ENCODE results near the gene PRAMEF18.
"Not testable (repeated sequence)": the region's sequence is repeated elsewhere in the genome, so short reads cannot be mapped to it uniquely, and the experiment has no call there.

DNA sequence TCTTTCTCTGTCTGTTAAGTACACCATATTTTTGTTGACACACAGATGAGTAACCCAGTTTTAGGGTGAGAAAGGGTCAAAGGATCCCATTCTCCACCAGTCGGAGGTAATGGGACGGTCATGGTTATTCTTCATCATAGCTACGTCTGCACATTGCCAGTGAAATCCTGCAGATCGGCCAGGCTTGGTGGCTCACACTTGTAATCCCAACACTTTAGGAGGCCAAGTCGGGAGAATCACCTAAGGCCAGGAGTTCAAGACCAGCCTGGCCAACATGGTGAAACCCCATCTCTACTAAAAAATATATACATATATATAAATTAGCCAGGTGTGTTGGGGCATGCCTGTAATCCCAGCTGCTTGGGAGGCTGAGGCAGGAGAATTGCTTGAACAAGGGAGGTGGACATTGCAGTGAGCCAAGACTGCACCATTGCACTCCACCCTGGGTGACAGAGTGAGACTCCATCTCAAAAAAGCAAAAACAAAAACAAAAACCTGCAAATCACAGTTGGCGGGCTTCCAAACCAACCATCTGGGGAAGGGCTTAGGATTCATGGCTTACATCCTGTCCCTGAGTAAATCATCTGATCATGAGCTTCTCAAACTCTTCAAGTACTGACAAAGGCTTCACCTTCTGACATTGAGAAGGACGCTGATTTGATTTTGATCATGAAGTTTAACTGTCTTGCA is 5.3 kb upstream of the PRAMEF18 start:
- TF ChIP-seq, protein P1, sequence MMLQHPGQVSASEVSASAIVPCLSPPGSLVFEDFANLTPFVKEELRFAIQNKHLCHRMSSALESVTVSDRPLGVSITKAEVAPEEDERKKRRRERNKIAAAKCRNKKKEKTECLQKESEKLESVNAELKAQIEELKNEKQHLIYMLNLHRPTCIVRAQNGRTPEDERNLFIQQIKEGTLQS (CRISPR knock-in tag; conservative IDR thresholded peaks at IDR 0.05): not testable (repeated sequence)
- TF ChIP-seq, protein P2, sequence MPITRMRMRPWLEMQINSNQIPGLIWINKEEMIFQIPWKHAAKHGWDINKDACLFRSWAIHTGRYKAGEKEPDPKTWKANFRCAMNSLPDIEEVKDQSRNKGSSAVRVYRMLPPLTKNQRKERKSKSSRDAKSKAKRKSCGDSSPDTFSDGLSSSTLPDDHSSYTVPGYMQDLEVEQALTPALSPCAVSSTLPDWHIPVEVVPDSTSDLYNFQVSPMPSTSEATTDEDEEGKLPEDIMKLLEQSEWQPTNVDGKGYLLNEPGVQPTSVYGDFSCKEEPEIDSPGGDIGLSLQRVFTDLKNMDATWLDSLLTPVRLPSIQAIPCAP (CRISPR knock-in tag; IDR thresholded peaks at IDR 0.05): not testable (repeated sequence)
- not testable (repeated sequence) for TF ChIP-seq FOXK1 (CRISPR knock-in tag; IDR thresholded peaks at IDR 0.05); JUN (CRISPR knock-in tag; IDR thresholded peaks at IDR 0.05); ZNF138 (CRISPR knock-in tag; conservative IDR thresholded peaks at IDR 0.05)
- TF ChIP-seq, protein P3, sequence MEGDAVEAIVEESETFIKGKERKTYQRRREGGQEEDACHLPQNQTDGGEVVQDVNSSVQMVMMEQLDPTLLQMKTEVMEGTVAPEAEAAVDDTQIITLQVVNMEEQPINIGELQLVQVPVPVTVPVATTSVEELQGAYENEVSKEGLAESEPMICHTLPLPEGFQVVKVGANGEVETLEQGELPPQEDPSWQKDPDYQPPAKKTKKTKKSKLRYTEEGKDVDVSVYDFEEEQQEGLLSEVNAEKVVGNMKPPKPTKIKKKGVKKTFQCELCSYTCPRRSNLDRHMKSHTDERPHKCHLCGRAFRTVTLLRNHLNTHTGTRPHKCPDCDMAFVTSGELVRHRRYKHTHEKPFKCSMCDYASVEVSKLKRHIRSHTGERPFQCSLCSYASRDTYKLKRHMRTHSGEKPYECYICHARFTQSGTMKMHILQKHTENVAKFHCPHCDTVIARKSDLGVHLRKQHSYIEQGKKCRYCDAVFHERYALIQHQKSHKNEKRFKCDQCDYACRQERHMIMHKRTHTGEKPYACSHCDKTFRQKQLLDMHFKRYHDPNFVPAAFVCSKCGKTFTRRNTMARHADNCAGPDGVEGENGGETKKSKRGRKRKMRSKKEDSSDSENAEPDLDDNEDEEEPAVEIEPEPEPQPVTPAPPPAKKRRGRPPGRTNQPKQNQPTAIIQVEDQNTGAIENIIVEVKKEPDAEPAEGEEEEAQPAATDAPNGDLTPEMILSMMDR (IDR thresholded peaks at IDR 0.05): not testable (repeated sequence)
- TF ChIP-seq, protein P4, sequence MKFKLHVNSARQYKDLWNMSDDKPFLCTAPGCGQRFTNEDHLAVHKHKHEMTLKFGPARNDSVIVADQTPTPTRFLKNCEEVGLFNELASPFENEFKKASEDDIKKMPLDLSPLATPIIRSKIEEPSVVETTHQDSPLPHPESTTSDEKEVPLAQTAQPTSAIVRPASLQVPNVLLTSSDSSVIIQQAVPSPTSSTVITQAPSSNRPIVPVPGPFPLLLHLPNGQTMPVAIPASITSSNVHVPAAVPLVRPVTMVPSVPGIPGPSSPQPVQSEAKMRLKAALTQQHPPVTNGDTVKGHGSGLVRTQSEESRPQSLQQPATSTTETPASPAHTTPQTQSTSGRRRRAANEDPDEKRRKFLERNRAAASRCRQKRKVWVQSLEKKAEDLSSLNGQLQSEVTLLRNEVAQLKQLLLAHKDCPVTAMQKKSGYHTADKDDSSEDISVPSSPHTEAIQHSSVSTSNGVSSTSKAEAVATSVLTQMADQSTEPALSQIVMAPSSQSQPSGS (CRISPR knock-in tag; IDR thresholded peaks at IDR 0.05; ENCODE audit: borderline replicate concordance, low read depth): not testable (repeated sequence)

Data from WTC11 (cell line).